H1 (cell line): Measurements from ENCODE around the gene CTNND2. TPM values are rescaled to one million over a fixed set of nuclear protein-coding genes. Genes with fewer than 3 reads are reported as not detected.

Experiments
- CTCF ChIA-PET: fragments of 300-600 bp; sonication (Branson Sonifier 250); formaldehyde crosslinking; loops from one replicate; lab custom pipeline; 2021; ENCODE audit not compliant: partially characterized antibody; lab: Charles Lee
- POLR2A ChIA-PET: fragments of 300-600 bp; sonication (Branson Sonifier 250); formaldehyde crosslinking; loops from one replicate; lab custom pipeline; 2021; ENCODE audit warnings: inconsistent platforms; ENCODE audit not compliant: partially characterized antibody; lab: Charles Lee
- DNase-seq, 2 experiments: peaks; one replicate each; pipeline versions ENCODE4 v3.0.0 to v3.0.0-alpha.2; 2010 to 2022; ENCODE audit warnings: low spot score in 2 of 2, low read depth in 1 of 2, mixed read lengths in 1 of 2
- FAIRE-seq: peaks from 2 replicates; lab custom pipeline; 2011; peaks lifted over from hg19 to GRCh38; lab: Jason Lieb, UNC
- H2AFZ ChIP-seq: 2 replicates; pipeline ENCODE4 v1.8.1; 2012; ENCODE audit warnings: low read length, inconsistent platforms
- H2AK5ac ChIP-seq: 2 replicates; pipeline ENCODE4 v1.6.1; 2013; ENCODE audit warnings: low read depth, low read length
- H2BK120ac ChIP-seq: replicated peaks from 2 replicates; pipeline ENCODE3; 2013; ENCODE audit warnings: low read depth, low read length, inconsistent platforms
- H2BK12ac ChIP-seq: 2 replicates; pipeline ENCODE4 v1.6.1; 2013; ENCODE audit warnings: low read depth, low read length
- H2BK15ac ChIP-seq: 2 replicates; pipeline ENCODE4 v1.6.1; 2013; ENCODE audit warnings: low read length
- H2BK20ac ChIP-seq: 2 replicates; pipeline ENCODE4 v1.6.1; 2013; ENCODE audit warnings: low read length
- H2BK5ac ChIP-seq: 2 replicates; pipeline ENCODE4 v1.6.1; 2013; ENCODE audit warnings: low read depth, low read length
- H3K14ac ChIP-seq: 2 replicates; pipeline ENCODE4 v1.6.1; 2013; ENCODE audit warnings: inconsistent platforms; ENCODE audit not compliant: insufficient read length
- H3K18ac ChIP-seq: 2 replicates; pipeline ENCODE4 v1.6.1; 2013; ENCODE audit warnings: low read length; ENCODE audit errors: extremely low read depth
- H3K23ac ChIP-seq: 2 replicates; pipeline ENCODE4 v1.6.1; 2013; ENCODE audit warnings: inconsistent platforms; ENCODE audit not compliant: insufficient read length
- H3K23me2 ChIP-seq: 2 replicates; pipeline ENCODE4 v1.6.1; 2013; ENCODE audit warnings: low read depth, low read length
- H3K27ac ChIP-seq: 2 replicates; pipeline ENCODE4 v1.6.1; 2011; ENCODE audit warnings: low read depth, low read length, inconsistent platforms
- H3K27me3 ChIP-seq, 4 experiments: replicated peaks in 1 of 4; 1 replicate in 1 of 4; 2 replicates in 3 of 4; pipeline versions ENCODE4 v1.6.1 to v1.8.1; 2011 to 2013; ENCODE audit warnings: low read length in 3 of 4, mild to moderate bottlenecking in 3 of 4, inconsistent platforms in 2 of 4, mixed read lengths in 2 of 4, moderate library complexity in 1 of 4; ENCODE audit not compliant: control insufficient read depth in 3 of 4, insufficient read depth in 3 of 4; ENCODE audit errors: extremely low read depth in 1 of 4
- H3K36me3 ChIP-seq, 4 experiments: 2 replicates each; pipeline versions ENCODE4 v1.6.1 to v1.8.1; 2011 to 2013; ENCODE audit warnings: mild to moderate bottlenecking in 4 of 4, low read length in 3 of 4, moderate library complexity in 2 of 4, control low read depth in 1 of 4, inconsistent platforms in 1 of 4; ENCODE audit not compliant: insufficient read depth in 4 of 4, control insufficient read depth in 2 of 4
- H3K4ac ChIP-seq: replicated peaks from 2 replicates; pipeline ENCODE3; 2013; ENCODE audit warnings: low read length, low read depth, mixed read lengths, inconsistent platforms; ENCODE audit not compliant: insufficient read length
- H3K4me1 ChIP-seq, 4 experiments: replicated peaks in 1 of 4; 1 replicate in 1 of 4; 2 replicates in 3 of 4; pipeline versions ENCODE4 v1.6.1 to v1.8.1; 2011 to 2013; ENCODE audit warnings: low read length in 3 of 4, inconsistent platforms in 2 of 4, mixed read lengths in 1 of 4; ENCODE audit not compliant: insufficient read depth in 4 of 4, control insufficient read depth in 3 of 4
- H3K4me2 ChIP-seq, 2 experiments: 2 replicates each; pipeline versions ENCODE4 v1.6.1 to v1.8.1; 2011 to 2013; ENCODE audit warnings: low read depth in 2 of 2, low read length in 2 of 2, control low read depth in 1 of 2, inconsistent platforms in 1 of 2, mild to moderate bottlenecking in 1 of 2; ENCODE audit not compliant: insufficient read depth in 1 of 2
- H3K4me3 ChIP-seq, 4 experiments: fragments of 200-600, 300-600 bp in 1 of 4; sonication (generic), shearing (Covaris generic), sonication (Bioruptor Twin) in 1 of 4; 2 replicates each; pipeline versions ENCODE4 v1.5.1 to v1.8.1; 2011 to 2016; ENCODE audit warnings: low read length in 4 of 4, low read depth in 3 of 4, control low read depth in 2 of 4, inconsistent platforms in 2 of 4, mild to moderate bottlenecking in 2 of 4, mixed read lengths in 1 of 4, moderate library complexity in 1 of 4; ENCODE audit not compliant: insufficient read depth in 2 of 4; ENCODE audit errors: extremely low read depth in 1 of 4
- H3K56ac ChIP-seq: replicated peaks from 2 replicates; pipeline ENCODE3; 2013; ENCODE audit warnings: low read depth, mild to moderate bottlenecking, mixed read lengths, low read length, inconsistent platforms; ENCODE audit not compliant: insufficient read length
- H3K79me1 ChIP-seq: 2 replicates; pipeline ENCODE4 v1.6.1; 2013; ENCODE audit warnings: low read depth, low read length, control low read depth
- H3K79me2 ChIP-seq, 2 experiments: 2 replicates each; pipeline versions ENCODE4 v1.6.1 to v1.8.1; 2012 to 2013; ENCODE audit warnings: low read length in 2 of 2, mild to moderate bottlenecking in 2 of 2, inconsistent platforms in 1 of 2; ENCODE audit not compliant: insufficient read depth in 2 of 2, control insufficient read depth in 1 of 2
- H3K9ac ChIP-seq, 4 experiments: replicated peaks in 1 of 4; 1 replicate in 1 of 4; 2 replicates in 3 of 4; pipeline versions ENCODE4 v1.6.1 to v1.8.1; 2011 to 2013; ENCODE audit warnings: low read depth in 3 of 4, low read length in 3 of 4, control low read depth in 2 of 4, mild to moderate bottlenecking in 2 of 4, moderate library complexity in 2 of 4, inconsistent platforms in 1 of 4; ENCODE audit errors: extremely low read depth in 1 of 4
- H3K9me3 ChIP-seq, 2 experiments: 2 replicates each; pipeline versions ENCODE4 v1.6.1 to v1.8.1; 2012 to 2013; ENCODE audit warnings: mild to moderate bottlenecking in 2 of 2, moderate library complexity in 2 of 2, control low read depth in 1 of 2, inconsistent platforms in 1 of 2, low read depth in 1 of 2, low read length in 1 of 2, mixed read lengths in 1 of 2; ENCODE audit not compliant: insufficient read depth in 2 of 2
- H4K20me1 ChIP-seq, 2 experiments: replicated peaks in 1 of 2; 2 replicates each; pipeline versions ENCODE3 to v1.8.1; 2011 to 2013; ENCODE audit warnings: inconsistent platforms in 2 of 2, low read length in 2 of 2, mild to moderate bottlenecking in 1 of 2; ENCODE audit not compliant: insufficient read depth in 2 of 2, control insufficient read depth in 1 of 2
- H4K5ac ChIP-seq: 2 replicates; pipeline ENCODE4 v1.6.1; 2013; ENCODE audit warnings: low read length, low read depth, mixed read lengths, inconsistent platforms; ENCODE audit not compliant: insufficient read length
- H4K8ac ChIP-seq: 2 replicates; pipeline ENCODE4 v1.8.0; 2013; ENCODE audit warnings: mild to moderate bottlenecking, moderate library complexity, low read length, inconsistent platforms; ENCODE audit not compliant: insufficient read depth; ENCODE audit errors: extremely low read depth
- H4K91ac ChIP-seq: replicated peaks from 2 replicates; pipeline ENCODE3; 2013; ENCODE audit warnings: low read length, mixed read lengths, inconsistent platforms; ENCODE audit not compliant: insufficient read length
- ATF3 ChIP-seq: IDR thresholded peaks from 2 replicates; pipeline ENCODE4 v1.6.1; 2011; ENCODE audit warnings: low read depth, mild to moderate bottlenecking, low read length; ENCODE audit not compliant: insufficient read depth
- CTBP2 ChIP-seq: IDR thresholded peaks from 2 replicates; pipeline ENCODE4 v1.7.0; 2011; ENCODE audit warnings: borderline replicate concordance, mild to moderate bottlenecking, moderate library complexity, mixed read lengths, low read length; ENCODE audit not compliant: insufficient read depth, insufficient read length
- E2F6 ChIP-seq: IDR thresholded peaks from 2 replicates; pipeline ENCODE4 v1.6.1; 2012; ENCODE audit warnings: inconsistent platforms
- EZH2 ChIP-seq: fragments of 200-600 bp; sonication (generic); IDR thresholded peaks from 2 replicates; pipeline ENCODE4 v1.7.1; 2012; ENCODE audit warnings: low read depth, mild to moderate bottlenecking, moderate library complexity, low read length, inconsistent platforms; ENCODE audit not compliant: severe bottlenecking
- FOSL1 ChIP-seq: IDR thresholded peaks from 2 replicates; pipeline ENCODE4 v1.6.1; 2011; ENCODE audit warnings: mild to moderate bottlenecking, low read depth, low read length, moderate library complexity; ENCODE audit not compliant: insufficient read depth
- GTF2F1 ChIP-seq: IDR thresholded peaks from 2 replicates; pipeline ENCODE4 v1.6.1; 2012; ENCODE audit warnings: low read depth, low read length, improper control_type of control experiment, borderline replicate concordance
- KDM5A ChIP-seq: fragments of 200-600 bp; IDR thresholded peaks from 2 replicates; pipeline ENCODE4 v1.7.1; 2012; ENCODE audit warnings: mild to moderate bottlenecking, low read length, inconsistent platforms, mixed read lengths
- MAFK ChIP-seq: IDR thresholded peaks from 2 replicates; pipeline ENCODE4 v1.6.1; 2012; ENCODE audit warnings: low read depth, mild to moderate bottlenecking, improper control_type of control experiment, low read length
- PHF8 ChIP-seq: fragments of 200-600 bp; sonication (generic); conservative IDR thresholded peaks from 2 replicates; pipeline ENCODE4 v1.7.1; 2012; ENCODE audit warnings: low read depth, mild to moderate bottlenecking, inconsistent platforms, low read length, moderate library complexity
- SAP30 ChIP-seq: fragments of 300-600 bp; sonication (generic); IDR thresholded peaks from 2 replicates; pipeline ENCODE4 v1.7.1; 2012; ENCODE audit warnings: low read length, moderate library complexity, mild to moderate bottlenecking, inconsistent platforms; ENCODE audit not compliant: insufficient read depth, insufficient replicate concordance
- SIN3A ChIP-seq, 2 experiments: IDR thresholded peaks in 1 of 2; conservative IDR thresholded peaks in 1 of 2; 2 replicates each; pipeline ENCODE4 v1.6.1; 2011 to 2012; ENCODE audit warnings: low read length in 2 of 2, improper control_type of control experiment in 1 of 2, low read depth in 1 of 2, mild to moderate bottlenecking in 1 of 2
- SP4 ChIP-seq: IDR thresholded peaks from 2 replicates; pipeline ENCODE4 v1.6.1; 2012; ENCODE audit warnings: low read length, inconsistent platforms
- WGBS, 2 experiments: shearing (Covaris generic) in 1 of 2; methylation state at CpG; one replicate each; pipeline versions ENCODE4 v1.1.6 to v1.1.7; 2013 to 2015; ENCODE audit warnings: low lambda C conversion rate in 2 of 2, mixed read lengths in 2 of 2, inconsistent platforms in 1 of 2, low coverage in 1 of 2, missing lambda C conversion rate in 1 of 2; ENCODE audit not compliant: insufficient replicate concordance in 2 of 2, insufficient coverage in 1 of 2, insufficient read length in 1 of 2; ENCODE audit errors: extremely low coverage in 1 of 2, missing lambda C conversion rate in 1 of 2; 5-methylcytosine and 5-hydroxymethylcytosine counted together
- polyA plus RNA-seq, 7 experiments: library from polyadenylated mRNA; depleted of rRNA in 3 of 7; stranded (reverse) in 5 of 7; unstranded in 2 of 7; fragments of >200 nt in 5 of 7; fragments of 200-250 nt in 2 of 7; gene quantifications; 1 replicate in 5 of 7; 2 replicates in 1 of 7; 4 replicates in 1 of 7; pipeline versions ENCODE4 v1.2.1 to v1.2.3, GENCODE V29; 2011 to 2013; ENCODE audit warnings: missing spikeins in 2 of 7, mixed read lengths in 2 of 7
- total RNA-seq: library from RNA; stranded (reverse); fragmentation: NEBNext Ultra II Directional; extraction: Animal tissue kit (Norgen Biotek cat#: 25700); gene quantifications from 2 replicates; pipeline ENCODE4 v1.2.1, GENCODE V29; 2021

Gene CTNND2
- total and polyA plus RNA-seq, 2 of the 8 experiments (the other 6 are each of a cell fraction or from before 2014, with no cell fraction given), result 7.4 to 14.2 TPM

- ChIA-PET CTCF (interaction anchor here (1.2 to 1.4 kb wide), 2 partner anchors 10 to 24 kb away, joined by 4 read pairs; no protein-coding TSS in a partner anchor), POLR2A (interaction anchor here (0.5 kb wide), 1 partner anchor 95 kb away, joined by 3 read pairs; no protein-coding TSS in a partner anchor)
- Histone ChIP-seq H3K4me3 (no peak overlapping the region), H3K36me3 (no peaks in the 10 kb centered on the region), H2AFZ (no peak overlapping the region), H3K9me3 (peaks cover 0 to 3% of the 10 kb centered on the region in 2 experiments; a peak in 1 of 4 replicates), H2BK120ac (no peak overlapping the region), H3K56ac (no peak overlapping the region), H2AK5ac (no peak overlapping the region), H3K23ac (no peak overlapping the region), H3K27me3 (no peaks in the 10 kb centered on the region), H3K27ac (no peak overlapping the region), H3K14ac (no peak overlapping the region), H2BK5ac (no peak overlapping the region), H3K79me1 (no peaks in the 10 kb centered on the region), H3K4me1 (peaks cover 0 to 2% (median 0%) of the 10 kb centered on the region in 4 experiments; a peak in 2 of 7 replicates), H3K18ac (no peak overlapping the region), H4K20me1 (no peaks in the 10 kb centered on the region), H2BK15ac (no peak overlapping the region), H2BK12ac (no peak overlapping the region), H4K8ac (no peak overlapping the region), H4K5ac (no peak overlapping the region), H2BK20ac (no peak overlapping the region), H3K4ac (no peak overlapping the region), H3K9ac (no peak overlapping the region), H3K79me2 (no peaks in the 10 kb centered on the region), H3K4me2 (no peak overlapping the region), H3K23me2 (no peaks in the 10 kb centered on the region), H4K91ac (no peak overlapping the region)
- DNase-seq (no peak), FAIRE-seq (no peak)
- 89% methylated on average over 4 of the region's 5 CpGs; no CpG with 5 or more reads in 1 of the 2 experiments for WGBS, 2 experiments
- no peak for TF ChIP-seq GTF2F1
- TF ChIP-seq SP4, result no peak
- no peak for TF ChIP-seq SIN3A (conservative IDR thresholded peaks at IDR 0.05 in 1 of 2, IDR thresholded peaks at IDR 0.05 in 1 of 2; ENCODE audit: low read depth in 1 of 2, low read length in 2 of 2)
- no peak for TF ChIP-seq EZH2
- no peak for TF ChIP-seq CTBP2
- no peak for TF ChIP-seq MAFK
- TF ChIP-seq PHF8, result no peak
- TF ChIP-seq ATF3, result no peak
- no peak for TF ChIP-seq SAP30
- no peak for TF ChIP-seq E2F6
- TF ChIP-seq FOSL1, result no peak
- TF ChIP-seq KDM5A, result no peak
Observed at GRCh38 chr5:11072568-11072967, 831.7 kb downstream of the CTNND2 start.
